ENCODE measurements around the gene NOC2L. TPM values are rescaled to one million over a fixed set of nuclear protein-coding genes. Genes with fewer than 3 reads are reported as not detected.
A peak's percentile ranks its signal among the peaks of the same experiment; 100 is the strongest.

The NOC2L gene
- total and polyA plus RNA-seq, 9 of the 15 experiments (the other 6 are each of a cell fraction or from before 2014, with no cell fraction given) = 4.0 to 410 (median 200) TPM

DNA sequence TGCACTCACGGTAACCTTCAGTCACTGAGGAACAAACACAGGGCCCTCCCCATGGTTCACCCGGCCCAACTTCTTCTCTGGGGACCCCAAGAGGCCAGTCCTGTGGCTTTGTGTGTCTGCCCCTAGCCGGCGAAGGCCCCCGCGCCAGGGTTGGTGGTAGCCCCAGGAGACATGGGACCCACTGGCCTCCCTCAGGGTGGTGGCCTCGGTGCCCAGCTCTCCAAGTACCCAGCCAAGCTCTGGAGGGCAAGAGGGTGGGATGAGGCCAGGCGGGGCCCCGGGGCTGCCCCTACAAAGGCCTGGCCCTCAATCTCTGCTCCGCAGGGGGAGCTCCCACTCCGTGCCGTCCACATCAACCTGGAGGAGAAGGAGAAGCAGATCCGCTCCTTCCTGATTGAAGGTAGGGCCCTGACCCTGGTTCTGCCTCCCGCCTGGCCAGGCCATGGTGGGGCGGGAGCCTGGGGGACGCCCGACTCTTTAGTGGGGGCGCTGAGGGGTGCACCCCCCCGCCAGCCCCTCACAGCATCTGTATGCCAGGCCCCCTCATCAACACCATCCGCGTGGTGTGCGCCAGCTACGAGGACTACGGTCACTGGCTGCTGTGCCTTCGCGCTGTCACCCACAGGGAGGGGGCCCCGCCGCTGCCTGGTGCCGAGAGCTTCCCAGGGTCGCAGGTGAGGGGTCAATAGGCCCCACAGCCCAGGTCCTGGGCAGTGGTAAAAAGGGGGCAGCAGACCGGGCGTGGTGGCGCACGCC lies 12.9 kb upstream of the NOC2L start:
- H3K27me3 ChIP-seq (ENCODE audit: control insufficient read depth in 2 of 2, insufficient read depth in 2 of 2, low read length in 2 of 2) = peaks cover 0 to 37% of the 10 kb centered on the region in 2 experiments; a peak in 2 of 5 replicates
- no peak overlapping the region for H3K4me3 ChIP-seq
- DNase-seq (ENCODE audit: extremely low read depth in 1 of 4, low spot score in 3 of 4) (no peak), ATAC-seq (no peak), FAIRE-seq (no peak)
- no peaks in the 10 kb centered on the region for H3K9me1 ChIP-seq (ENCODE audit: control insufficient read depth, insufficient read depth, low read length)
- H3K4me2 ChIP-seq (ENCODE audit: insufficient read depth, low read length) = no peak overlapping the region
- CTCF ChIA-PET (ENCODE audit: low intra/inter-chr PET ratio) = no interaction called here
- H3K79me2 ChIP-seq (ENCODE audit: control insufficient read depth, insufficient read depth, low read length) = no peaks in the 10 kb centered on the region
- H3K9me3 ChIP-seq (replicated peaks; ENCODE audit: control insufficient read depth, insufficient read depth, low read depth, low read length) = peaks cover 6% of the 10 kb centered on the region
- H4K20me1 ChIP-seq (replicated peaks; ENCODE audit: control insufficient read depth, insufficient read depth, low read length) = no peaks in the 10 kb centered on the region
- no peaks in the 10 kb centered on the region for H3K36me3 ChIP-seq (ENCODE audit: control insufficient read depth, insufficient read depth, low read length)
- H3K9ac ChIP-seq (ENCODE audit: insufficient read depth in 1 of 2, low read depth in 2 of 2, low read length in 2 of 2) = peak overlapping the region in 1 of 2 experiments; percentile 22; a peak in 1 of 4 replicates
- H3K4me1 ChIP-seq (replicated peaks in 1 of 2; ENCODE audit: control insufficient read depth in 2 of 2, insufficient read depth in 2 of 2, low read length in 2 of 2) = peaks cover 5 to 71% of the 10 kb centered on the region in 2 experiments; a peak in 4 of 5 replicates
- H2AFZ ChIP-seq (ENCODE audit: low read depth, low read length) = no peak overlapping the region
- intact Hi-C loops (cut with micrococcal nuclease) = no loop called here
- POLR2A ChIA-PET = interaction anchor here (0.6 kb wide), 2 partner anchors 13 to 403 kb away, joined by 3 to 4 read pairs; partner anchors contain the start of gene NOC2L
- 33% methylated on average over 34 of the region's 34 CpGs for WGBS (ENCODE audit: insufficient coverage, low coverage, missing lambda C conversion rate)
- in situ Hi-C loops (cut with MboI) = no loop called here
- no peak overlapping the region for H3K27ac ChIP-seq (ENCODE audit: extremely low read depth, low read depth, low read length)
- no TSS peak for BruUV-seq (replicated peaks)
- TF ChIP-seq, protein P1, sequence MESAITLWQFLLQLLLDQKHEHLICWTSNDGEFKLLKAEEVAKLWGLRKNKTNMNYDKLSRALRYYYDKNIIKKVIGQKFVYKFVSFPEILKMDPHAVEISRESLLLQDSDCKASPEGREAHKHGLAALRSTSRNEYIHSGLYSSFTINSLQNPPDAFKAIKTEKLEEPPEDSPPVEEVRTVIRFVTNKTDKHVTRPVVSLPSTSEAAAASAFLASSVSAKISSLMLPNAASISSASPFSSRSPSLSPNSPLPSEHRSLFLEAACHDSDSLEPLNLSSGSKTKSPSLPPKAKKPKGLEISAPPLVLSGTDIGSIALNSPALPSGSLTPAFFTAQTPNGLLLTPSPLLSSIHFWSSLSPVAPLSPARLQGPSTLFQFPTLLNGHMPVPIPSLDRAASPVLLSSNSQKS (CRISPR knock-in tag; IDR thresholded peaks at IDR 0.05) = no peak
- TF ChIP-seq TAF15 (IDR thresholded peaks at IDR 0.05; ENCODE audit: low read depth, low read length) (no peak), ZBTB34 (CRISPR knock-in tag; IDR thresholded peaks at IDR 0.05) (no peak), ETS1 (conservative IDR thresholded peaks at IDR 0.05; ENCODE audit: control insufficient read depth, low read depth, low read length) (no peak), ZBED1 (IDR thresholded peaks at IDR 0.05) (no peak), RNF219 (CRISPR knock-in tag; IDR thresholded peaks at IDR 0.05) (no peak), ZBTB12 (CRISPR knock-in tag; IDR thresholded peaks at IDR 0.05) (no peak), BRF2 (IDR thresholded peaks at IDR 0.05; ENCODE audit: borderline replicate concordance, insufficient read depth, insufficient read length) (no peak), CC2D1A (IDR thresholded peaks at IDR 0.05) (no peak)
- TF ChIP-seq, protein P2, sequence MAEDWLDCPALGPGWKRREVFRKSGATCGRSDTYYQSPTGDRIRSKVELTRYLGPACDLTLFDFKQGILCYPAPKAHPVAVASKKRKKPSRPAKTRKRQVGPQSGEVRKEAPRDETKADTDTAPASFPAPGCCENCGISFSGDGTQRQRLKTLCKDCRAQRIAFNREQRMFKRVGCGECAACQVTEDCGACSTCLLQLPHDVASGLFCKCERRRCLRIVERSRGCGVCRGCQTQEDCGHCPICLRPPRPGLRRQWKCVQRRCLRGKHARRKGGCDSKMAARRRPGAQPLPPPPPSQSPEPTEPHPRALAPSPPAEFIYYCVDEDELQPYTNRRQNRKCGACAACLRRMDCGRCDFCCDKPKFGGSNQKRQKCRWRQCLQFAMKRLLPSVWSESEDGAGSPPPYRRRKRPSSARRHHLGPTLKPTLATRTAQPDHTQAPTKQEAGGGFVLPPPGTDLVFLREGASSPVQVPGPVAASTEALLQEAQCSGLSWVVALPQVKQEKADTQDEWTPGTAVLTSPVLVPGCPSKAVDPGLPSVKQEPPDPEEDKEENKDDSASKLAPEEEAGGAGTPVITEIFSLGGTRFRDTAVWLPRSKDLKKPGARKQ (CRISPR knock-in tag; IDR thresholded peaks at IDR 0.05) = no peak
